Kidney epithelial cell (primary cell): ENCODE measurements around the gene DMRTB1. TPM values are rescaled to one million over a fixed set of nuclear protein-coding genes. Genes with fewer than 3 reads are reported as not detected.

Source experiments
- DNase-seq: peaks from one replicate; pipeline ENCODE4 v3.0.0-alpha.2; 2010; ENCODE audit warnings: low read depth
- H3K27me3 ChIP-seq: 2 replicates; pipeline ENCODE4 v1.6.0; 2011; ENCODE audit warnings: low read length; ENCODE audit not compliant: control insufficient read depth, insufficient read depth
- H3K36me3 ChIP-seq: 2 replicates; pipeline ENCODE4 v1.5.1; 2011; ENCODE audit warnings: low read length; ENCODE audit not compliant: control insufficient read depth, insufficient read depth
- H3K4me3 ChIP-seq: 2 replicates; pipeline ENCODE4 v1.5.1; 2011; ENCODE audit warnings: low read depth, mild to moderate bottlenecking, control low read depth, low read length
- CTCF ChIP-seq: IDR thresholded peaks from 2 replicates; pipeline ENCODE4 v1.5.1; 2011; ENCODE audit warnings: mild to moderate bottlenecking, moderate library complexity, low read length, control low read depth, inconsistent platforms; ENCODE audit not compliant: insufficient read depth, poor library complexity, severe bottlenecking
- total RNA-seq: library from RNA; depleted of rRNA; stranded (reverse); fragments of >200 nt; gene quantifications from 2 replicates; pipeline ENCODE4 v1.2.3, GENCODE V29; 2015

DMRTB1 gene
- not detected in 2 replicates for total RNA-seq

- Histone ChIP-seq H3K36me3 (no peaks in the 10 kb centered on the region), H3K4me3 (no peak within 1 kb of the TSS), H3K27me3 (peaks cover 9% of the 10 kb centered on the region)
- DNase-seq: no peak
- no peak for TF ChIP-seq CTCF
Observed at GRCh38 chr1:53459321-53460175, at the start of gene DMRTB1. TSS of gene DMRTB1 (plus strand) at chr1:53459399. CDS start at chr1:53459454, 55 bp downstream.

DNA sequence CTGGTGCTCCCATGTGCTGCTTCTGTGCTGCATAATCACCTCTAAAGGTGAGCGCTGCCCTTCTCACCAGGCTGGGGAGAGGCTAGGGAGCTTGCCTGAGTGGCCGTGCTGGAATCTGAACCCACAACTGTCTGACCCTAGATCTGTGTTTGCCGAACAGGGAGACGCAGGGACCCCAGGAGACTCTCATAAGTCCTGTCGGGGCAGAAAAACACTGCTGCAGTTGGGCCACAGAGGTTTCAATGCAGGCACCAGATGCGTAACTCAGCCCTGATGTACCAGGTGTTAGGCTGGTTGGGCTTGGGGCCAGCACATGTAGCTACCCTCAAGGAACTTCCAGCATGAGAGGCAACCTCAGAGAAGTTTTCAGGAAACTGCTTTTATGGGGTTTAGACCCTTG is 49.5 kb upstream of the DMRTB1 start:
- no peak for TF ChIP-seq CTCF
- Histone ChIP-seq H3K36me3 (no peaks in the 10 kb centered on the region), H3K4me3 (no peak overlapping the region), H3K27me3 (no peaks in the 10 kb centered on the region)
- DNase-seq: no peak

- DNase-seq: no peak
- Histone ChIP-seq H3K4me3 (no peak overlapping the region), H3K36me3 (no peaks in the 10 kb centered on the region), H3K27me3 (no peaks in the 10 kb centered on the region)
- no peak for TF ChIP-seq CTCF
Observed at GRCh38 chr1:53410100-53410541, 49.1 kb upstream of the DMRTB1 start.

DNA sequence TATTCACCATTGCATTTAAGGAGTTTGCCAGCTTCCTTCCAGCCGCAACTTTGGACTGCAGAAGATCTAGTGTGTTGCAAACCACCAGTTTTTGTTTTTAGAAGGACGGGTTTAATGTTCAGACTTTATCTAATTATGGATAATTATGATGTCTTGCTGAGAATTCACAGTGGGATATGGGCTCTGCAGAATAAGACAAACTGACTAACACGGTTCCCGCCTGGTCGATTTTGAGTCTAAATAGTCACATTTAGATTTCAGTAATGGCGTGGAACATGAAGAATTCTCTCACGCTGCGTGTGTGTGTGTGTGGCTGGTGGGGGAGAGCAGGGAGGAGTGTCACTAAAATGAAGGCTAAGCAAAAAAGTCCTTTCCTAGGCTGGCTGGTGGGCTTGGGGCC is 48.5 kb upstream of the DMRTB1 start:
- H3K36me3 ChIP-seq: no peaks in the 10 kb centered on the region
- TF ChIP-seq CTCF: no peak
- no peaks in the 10 kb centered on the region for H3K27me3 ChIP-seq
- DNase-seq: no peak
- no peak overlapping the region for H3K4me3 ChIP-seq

DNA sequence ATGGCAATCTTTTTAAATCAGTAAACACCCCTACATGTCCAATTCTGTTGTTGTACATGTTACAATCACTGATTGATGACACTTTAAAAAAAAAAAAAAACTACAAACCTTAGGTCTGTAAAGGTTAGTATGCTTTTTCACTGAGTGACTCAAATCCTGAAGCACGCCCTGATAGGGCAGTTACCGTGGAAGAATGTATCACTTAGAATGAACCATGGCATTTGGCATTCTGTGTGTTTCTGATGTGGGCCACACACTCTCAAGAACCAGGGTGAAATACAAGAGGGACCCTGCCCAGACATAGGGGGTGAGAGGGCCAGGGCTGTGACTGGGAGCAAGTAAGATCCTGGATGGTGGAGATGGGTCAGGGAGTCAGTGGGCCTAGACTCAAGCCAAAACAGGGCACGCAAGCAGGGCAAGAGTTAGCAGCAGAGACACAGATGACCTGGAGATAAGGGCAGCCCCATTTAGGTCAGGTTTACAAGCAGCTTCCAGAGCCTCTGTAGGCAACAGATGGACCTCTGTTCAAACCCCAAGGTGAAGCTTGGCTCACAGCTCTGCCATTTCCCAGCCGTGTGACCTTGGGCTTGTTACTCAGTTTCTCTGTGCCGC is 47.6 kb upstream of the DMRTB1 start:
- DNase-seq: no peak
- Histone ChIP-seq H3K36me3 (no peaks in the 10 kb centered on the region), H3K4me3 (no peak overlapping the region), H3K27me3 (no peaks in the 10 kb centered on the region)
- no peak for TF ChIP-seq CTCF
